Activated CD4-positive, alpha-beta T cell treated with anti-CD3 and anti-CD28 coated beads, Interleukin-2, amount 10 ng/mL, durations not matched to agents 24 days and 14 days (primary cell): ENCODE results near the gene FARS2. TPM values are rescaled to one million over a fixed set of nuclear protein-coding genes. Genes with fewer than 3 reads are reported as not detected.
A peak's percentile ranks its signal among the peaks of the same experiment; 100 is the strongest.

Experiments
- DNase-seq: peaks from one replicate; pipeline ENCODE4 v3.0.0; 2022
- H3K27ac Mint-ChIP-seq: one replicate; pipeline ENCODE4 v1.8.0; 2022; ENCODE audit warnings: mild to moderate bottlenecking, mixed read lengths
- H3K27me3 Mint-ChIP-seq: one replicate; pipeline ENCODE4 v1.8.0; 2022; ENCODE audit warnings: mixed read lengths
- H3K36me3 Mint-ChIP-seq: one replicate; pipeline ENCODE4 v1.8.0; 2022; ENCODE audit warnings: low read depth, mild to moderate bottlenecking, mixed read lengths
- H3K4me1 Mint-ChIP-seq: one replicate; pipeline ENCODE4 v1.8.0; 2021; ENCODE audit warnings: mixed read lengths
- H3K4me3 Mint-ChIP-seq: one replicate; pipeline ENCODE4 v1.8.0; 2022; ENCODE audit warnings: mild to moderate bottlenecking, moderate library complexity, mixed read lengths
- H3K9me3 Mint-ChIP-seq: one replicate; pipeline ENCODE4 v1.8.0; 2021; ENCODE audit warnings: mixed read lengths
- intact Hi-C: fragments of 100-400 bp; cut with micrococcal nuclease; formaldehyde crosslinking; loops from one replicate; pipeline ENCODE4 v1.15.1; 2023
- total RNA-seq: library from RNA; stranded (reverse); gene quantifications from 2 replicates; pipeline ENCODE4 v1.2.3, GENCODE V29; 2022

The FARS2 gene
- total RNA-seq, 1 donor from 2014 or later: 24.7 TPM

DNA sequence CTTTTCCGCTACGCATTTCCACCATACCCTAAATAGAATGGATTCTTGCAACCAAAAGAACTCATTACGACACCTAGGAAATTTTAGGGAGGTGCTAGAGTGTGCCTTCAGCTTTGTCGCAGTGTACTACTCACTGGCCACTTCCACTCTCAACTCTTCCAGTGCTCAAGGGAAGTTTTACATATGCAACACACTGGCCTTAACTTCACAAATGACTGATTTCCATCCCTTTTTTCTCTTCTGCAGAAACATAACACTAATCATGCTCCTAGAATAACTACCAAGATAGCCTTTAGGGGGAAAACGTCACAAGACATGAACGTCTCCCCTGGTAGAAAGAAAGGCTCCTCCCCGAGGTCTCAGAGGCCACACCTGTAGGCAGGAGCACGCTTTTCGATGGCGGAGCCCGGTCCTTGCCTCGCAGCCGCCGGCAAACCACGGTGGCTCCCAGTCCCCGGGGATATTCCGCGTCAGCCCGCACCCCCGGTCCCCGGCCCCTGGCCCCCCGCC, 1.1 kb upstream of the FARS2 start:
- DNase-seq: peak; percentile 93
- H3K27ac Mint-ChIP-seq: peak overlapping the region; percentile 100
- intact Hi-C loops: loop anchor here (1.0 to 5.0 kb wide), 5 partner anchors 20 to 483 kb away; partner anchors contain the start of gene CDYL
- H3K36me3 Mint-ChIP-seq: peaks cover 15% of the 10 kb centered on the region
- peak overlapping the region; percentile 89 for H3K4me3 Mint-ChIP-seq
- H3K4me1 Mint-ChIP-seq: peaks cover 34% of the 10 kb centered on the region
- no peaks in the 10 kb centered on the region for H3K9me3 Mint-ChIP-seq
- no peaks in the 10 kb centered on the region for H3K27me3 Mint-ChIP-seq

GRCh38 chr6:5261545-5262109, 314 bp downstream of the FARS2 start:
- Mint-ChIP-seq H3K36me3 (peaks cover 21% of the 10 kb centered on the region), H3K27me3 (no peaks in the 10 kb centered on the region), H3K27ac (peak overlapping the region; percentile 100), H3K4me1 (peaks cover 40% of the 10 kb centered on the region), H3K4me3 (peak overlapping the region; percentile 89), H3K9me3 (no peaks in the 10 kb centered on the region)
- no peak for DNase-seq
- intact Hi-C loops: loop anchor here (1.0 to 5.0 kb wide), 8 partner anchors 42 to 484 kb away; partner anchors contain the start of genes CDYL and RPP40

GRCh38 chr6:5266423-5266822, 5.1 kb downstream of the FARS2 start:
- peaks cover 22% of the 10 kb centered on the region for H3K36me3 Mint-ChIP-seq
- peaks cover 19% of the 10 kb centered on the region for H3K4me1 Mint-ChIP-seq
- intact Hi-C loops: no loop called here
- no peaks in the 10 kb centered on the region for H3K9me3 Mint-ChIP-seq
- no peaks in the 10 kb centered on the region for H3K27me3 Mint-ChIP-seq
- H3K27ac Mint-ChIP-seq: peak overlapping the region; percentile 7
- no peak overlapping the region for H3K4me3 Mint-ChIP-seq
- DNase-seq: no peak

- intact Hi-C loops: no loop called here
- Mint-ChIP-seq H3K36me3 (peaks cover 28% of the 10 kb centered on the region), H3K27me3 (no peaks in the 10 kb centered on the region), H3K27ac (no peak overlapping the region), H3K9me3 (no peaks in the 10 kb centered on the region), H3K4me1 (peaks cover 30% of the 10 kb centered on the region), H3K4me3 (no peak overlapping the region)
- DNase-seq: no peak
Measured at GRCh38 chr6:5270093-5270680, 8.9 kb downstream of the FARS2 start.

GRCh38 chr6:5271926-5272325, 10.6 kb downstream of the FARS2 start:
- DNase-seq: no peak
- intact Hi-C loops: no loop called here
- peaks cover 22% of the 10 kb centered on the region for H3K36me3 Mint-ChIP-seq
- no peak overlapping the region for H3K27ac Mint-ChIP-seq
- peaks cover 30% of the 10 kb centered on the region for H3K4me1 Mint-ChIP-seq
- no peak overlapping the region for H3K4me3 Mint-ChIP-seq
- H3K27me3 Mint-ChIP-seq: no peaks in the 10 kb centered on the region
- no peaks in the 10 kb centered on the region for H3K9me3 Mint-ChIP-seq

GRCh38 chr6:5274231-5274630, 12.9 kb downstream of the FARS2 start:
- DNase-seq: no peak
- Mint-ChIP-seq H3K27ac (peak overlapping the region; percentile 39), H3K4me1 (peaks cover 41% of the 10 kb centered on the region), H3K9me3 (no peaks in the 10 kb centered on the region), H3K36me3 (peaks cover 16% of the 10 kb centered on the region), H3K4me3 (peak overlapping the region; percentile 36), H3K27me3 (no peaks in the 10 kb centered on the region)
- intact Hi-C loops: no loop called here

DNA sequence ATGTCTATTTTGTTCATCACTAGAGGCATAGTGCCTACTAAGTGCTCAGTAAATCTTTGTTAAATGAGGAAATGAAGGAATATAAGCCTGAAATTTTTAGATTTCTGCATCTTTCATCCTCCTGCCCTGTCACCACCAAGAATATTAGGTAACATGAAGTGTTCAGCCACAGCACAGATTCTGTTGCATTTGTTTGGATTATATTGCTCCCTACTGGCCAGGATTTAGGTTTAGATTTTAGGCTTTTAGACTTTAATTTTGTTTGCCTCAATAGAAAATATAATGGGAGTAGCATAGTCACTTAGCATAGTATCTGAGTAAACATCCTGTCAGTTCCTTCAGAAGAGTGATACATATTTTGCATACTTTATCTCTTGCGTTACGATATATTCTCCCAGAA, 14.2 kb downstream of the FARS2 start:
- intact Hi-C loops: no loop called here
- Mint-ChIP-seq H3K27me3 (no peaks in the 10 kb centered on the region), H3K4me1 (peaks cover 49% of the 10 kb centered on the region)

GRCh38 chr6:5276581-5276980, 15.3 kb downstream of the FARS2 start:
- peaks cover 45% of the 10 kb centered on the region for H3K4me1 Mint-ChIP-seq
- intact Hi-C loops: no loop called here
- H3K36me3 Mint-ChIP-seq: peaks cover 14% of the 10 kb centered on the region
- H3K27ac Mint-ChIP-seq: no peak overlapping the region
- DNase-seq: no peak
- H3K4me3 Mint-ChIP-seq: no peak overlapping the region
- no peaks in the 10 kb centered on the region for H3K27me3 Mint-ChIP-seq
- H3K9me3 Mint-ChIP-seq: no peaks in the 10 kb centered on the region

More for the DNA sequence above, 14.2 kb downstream of the FARS2 start:
- H3K4me3 Mint-ChIP-seq: no peak overlapping the region
- DNase-seq: no peak
- no peaks in the 10 kb centered on the region for H3K9me3 Mint-ChIP-seq
- H3K36me3 Mint-ChIP-seq: peaks cover 14% of the 10 kb centered on the region
- H3K27ac Mint-ChIP-seq: no peak overlapping the region

DNA sequence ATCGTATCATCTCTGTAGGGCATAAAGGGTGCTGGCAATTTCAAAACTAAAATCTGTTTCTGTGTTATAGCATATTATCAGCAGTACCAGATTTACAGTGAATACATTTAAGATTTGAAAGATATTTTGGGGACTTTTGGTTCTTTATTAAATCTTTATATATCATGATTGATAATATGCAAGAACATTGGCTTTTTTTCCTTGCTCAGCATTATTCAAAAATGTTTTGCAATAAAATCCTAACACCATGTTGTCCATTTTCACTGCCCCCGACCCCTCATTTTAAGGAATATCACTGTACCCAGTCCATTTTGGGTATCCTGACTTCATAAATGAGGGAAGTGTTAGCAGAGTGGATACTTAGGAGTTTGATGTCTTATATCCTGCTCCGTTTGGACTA, 16.3 kb downstream of the FARS2 start:
- H3K4me1 Mint-ChIP-seq: peaks cover 49% of the 10 kb centered on the region
- H3K27ac Mint-ChIP-seq: no peak overlapping the region
- intact Hi-C loops: no loop called here
- H3K27me3 Mint-ChIP-seq: no peaks in the 10 kb centered on the region
- H3K36me3 Mint-ChIP-seq: peaks cover 13% of the 10 kb centered on the region
- no peak overlapping the region for H3K4me3 Mint-ChIP-seq
- DNase-seq: no peak
- no peaks in the 10 kb centered on the region for H3K9me3 Mint-ChIP-seq

GRCh38 chr6:5278047-5278446, 16.7 kb downstream of the FARS2 start:
- no peak for DNase-seq
- H3K36me3 Mint-ChIP-seq: peaks cover 10% of the 10 kb centered on the region

DNA sequence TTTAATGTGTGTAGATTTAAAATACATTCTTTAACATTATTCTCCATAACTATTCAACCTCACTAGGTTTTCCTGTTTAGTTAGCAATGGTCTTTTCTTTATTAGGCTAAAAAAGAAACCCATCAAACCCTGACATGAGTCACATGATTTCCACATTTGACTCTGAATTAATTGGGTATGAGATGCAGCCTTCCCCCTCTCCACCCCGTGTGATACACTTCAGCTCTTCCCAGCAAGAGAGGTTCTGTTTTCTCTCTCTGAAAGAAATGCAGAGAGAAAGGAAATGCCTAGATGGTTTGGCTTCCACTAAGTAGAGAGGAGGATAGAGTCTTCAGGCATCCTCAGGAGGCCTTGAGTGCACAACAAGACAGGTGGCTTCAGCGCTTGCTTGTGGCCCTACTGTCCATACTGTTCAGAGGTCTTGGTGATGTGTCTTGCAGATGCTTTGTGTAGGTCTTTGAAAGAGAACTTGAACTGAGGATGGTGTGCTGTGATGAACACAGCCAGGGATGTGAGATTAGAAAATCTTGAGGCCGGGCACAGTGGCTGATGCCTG, 17.3 kb downstream of the FARS2 start:
- intact Hi-C loops: no loop called here
- Mint-ChIP-seq H3K4me1 (peaks cover 42% of the 10 kb centered on the region), H3K9me3 (no peaks in the 10 kb centered on the region), H3K27me3 (no peaks in the 10 kb centered on the region), H3K4me3 (peak overlapping the region; percentile 55), H3K36me3 (peaks cover 5% of the 10 kb centered on the region), H3K27ac (peak overlapping the region; percentile 90)
- DNase-seq: no peak

More at GRCh38 chr6:5278047-5278446, 16.7 kb downstream of the FARS2 start:
- Mint-ChIP-seq H3K4me3 (no peak overlapping the region), H3K9me3 (no peaks in the 10 kb centered on the region), H3K27me3 (no peaks in the 10 kb centered on the region), H3K27ac (peak overlapping the region; percentile 32), H3K4me1 (peaks cover 48% of the 10 kb centered on the region)
- intact Hi-C loops: no loop called here

DNA sequence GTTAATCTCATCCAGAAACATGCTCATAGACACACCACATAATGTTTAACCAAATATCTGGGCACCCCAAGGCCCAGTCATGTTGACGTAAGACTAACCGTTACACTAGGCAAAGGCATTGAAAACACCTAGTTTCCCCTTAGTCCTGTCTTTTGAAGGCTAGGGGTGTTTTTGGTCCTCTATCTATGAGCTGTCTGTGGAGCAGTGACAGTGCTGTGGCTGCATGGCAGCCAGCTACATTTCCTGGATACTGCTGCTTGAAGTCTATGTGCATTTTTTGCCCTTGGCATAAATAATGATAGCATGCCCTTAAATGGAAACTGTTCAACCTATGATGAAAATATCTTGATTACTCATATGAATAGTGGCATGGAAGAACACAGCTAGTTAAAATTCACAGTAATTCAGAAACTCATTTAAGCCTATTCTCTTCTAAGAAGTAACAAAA, 18.6 kb downstream of the FARS2 start:
- DNase-seq: peak; percentile 74
- H3K4me3 Mint-ChIP-seq: peak overlapping the region; percentile 31
- H3K9me3 Mint-ChIP-seq: no peaks in the 10 kb centered on the region
- intact Hi-C loops: loop anchor here (1.0 to 10.0 kb wide), 3 partner anchors 20 to 705 kb away; partner anchors contain the start of gene LYRM4
- H3K27me3 Mint-ChIP-seq: no peaks in the 10 kb centered on the region
- peaks cover 5% of the 10 kb centered on the region for H3K36me3 Mint-ChIP-seq
- H3K27ac Mint-ChIP-seq: peak overlapping the region; percentile 88
- H3K4me1 Mint-ChIP-seq: peaks cover 38% of the 10 kb centered on the region

- Mint-ChIP-seq H3K4me1 (peaks cover 36% of the 10 kb centered on the region), H3K36me3 (peaks cover 5% of the 10 kb centered on the region), H3K9me3 (no peaks in the 10 kb centered on the region), H3K27ac (peak overlapping the region; percentile 38), H3K4me3 (no peak overlapping the region), H3K27me3 (no peaks in the 10 kb centered on the region)
- no peak for DNase-seq
- intact Hi-C loops: loop anchor here (1.0 to 10.0 kb wide), 3 partner anchors 21 to 704 kb away; partner anchors contain the start of gene LYRM4
Measured at GRCh38 chr6:5280920-5281319, 19.6 kb downstream of the FARS2 start.

GRCh38 chr6:5282191-5282623, 20.9 kb downstream of the FARS2 start:
- no peaks in the 10 kb centered on the region for H3K27me3 Mint-ChIP-seq

More at GRCh38 chr6:5282191-5282623, 20.9 kb downstream of the FARS2 start:
- H3K9me3 Mint-ChIP-seq: no peaks in the 10 kb centered on the region
- no peak for DNase-seq
- no peak overlapping the region for H3K4me3 Mint-ChIP-seq
- H3K36me3 Mint-ChIP-seq: peaks cover 5% of the 10 kb centered on the region
- peak overlapping the region; percentile 47 for H3K27ac Mint-ChIP-seq
- peaks cover 37% of the 10 kb centered on the region for H3K4me1 Mint-ChIP-seq
- intact Hi-C loops: loop anchor here (10.0 kb wide), 1 partner anchor 703 kb away; no protein-coding TSS in a partner anchor
